Measurements from ENCODE around the gene ADAMTS4. TPM values are rescaled to one million over a fixed set of nuclear protein-coding genes. Genes with fewer than 3 reads are reported as not detected.

Gene ADAMTS4, protein sequence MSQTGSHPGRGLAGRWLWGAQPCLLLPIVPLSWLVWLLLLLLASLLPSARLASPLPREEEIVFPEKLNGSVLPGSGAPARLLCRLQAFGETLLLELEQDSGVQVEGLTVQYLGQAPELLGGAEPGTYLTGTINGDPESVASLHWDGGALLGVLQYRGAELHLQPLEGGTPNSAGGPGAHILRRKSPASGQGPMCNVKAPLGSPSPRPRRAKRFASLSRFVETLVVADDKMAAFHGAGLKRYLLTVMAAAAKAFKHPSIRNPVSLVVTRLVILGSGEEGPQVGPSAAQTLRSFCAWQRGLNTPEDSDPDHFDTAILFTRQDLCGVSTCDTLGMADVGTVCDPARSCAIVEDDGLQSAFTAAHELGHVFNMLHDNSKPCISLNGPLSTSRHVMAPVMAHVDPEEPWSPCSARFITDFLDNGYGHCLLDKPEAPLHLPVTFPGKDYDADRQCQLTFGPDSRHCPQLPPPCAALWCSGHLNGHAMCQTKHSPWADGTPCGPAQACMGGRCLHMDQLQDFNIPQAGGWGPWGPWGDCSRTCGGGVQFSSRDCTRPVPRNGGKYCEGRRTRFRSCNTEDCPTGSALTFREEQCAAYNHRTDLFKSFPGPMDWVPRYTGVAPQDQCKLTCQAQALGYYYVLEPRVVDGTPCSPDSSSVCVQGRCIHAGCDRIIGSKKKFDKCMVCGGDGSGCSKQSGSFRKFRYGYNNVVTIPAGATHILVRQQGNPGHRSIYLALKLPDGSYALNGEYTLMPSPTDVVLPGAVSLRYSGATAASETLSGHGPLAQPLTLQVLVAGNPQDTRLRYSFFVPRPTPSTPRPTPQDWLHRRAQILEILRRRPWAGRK
- total RNA-seq = 10.0 and 13.3 TPM in 2 replicates

GRCh38 chr1:161198897-161199431 is at the start of gene ADAMTS4:
Gene ADAMTS4 (minus strand): TSS chr1:161199054. CDS start chr1:161198627, 427 bp downstream.

DNA sequence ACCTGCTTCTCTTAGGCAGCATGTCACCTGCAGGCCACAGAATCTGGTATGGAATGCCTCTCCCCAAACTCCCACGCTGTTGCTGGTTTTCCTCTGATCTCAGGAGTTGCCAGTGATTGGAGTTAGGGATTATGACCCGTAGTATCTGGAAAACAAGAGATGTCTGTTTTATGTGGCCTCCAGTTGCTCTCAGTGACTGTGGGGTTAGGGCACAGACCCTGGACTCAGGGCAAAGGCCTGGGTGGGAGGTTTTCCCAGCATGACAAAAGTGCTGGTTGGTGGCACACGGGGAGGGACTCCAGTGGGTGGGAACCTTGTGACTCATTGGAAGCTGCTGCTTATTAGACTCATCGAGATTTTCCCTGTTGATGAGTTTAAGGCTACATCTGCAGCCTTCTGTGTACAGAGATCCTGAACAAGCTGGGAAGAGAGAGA is 39.2 kb upstream of the ADAMTS4 start, which contains the start of gene NR1I3:
TSS of gene NR1I3 (minus strand) at position 165 of the 435 bp plus-strand sequence. CDS start 1,638 bp downstream, outside the sequence.

GRCh38 chr1:161225534-161226319 is 26.9 kb upstream of the ADAMTS4 start, which contains the start of gene TOMM40L:
Gene TOMM40L (plus strand): TSS chr1:161226060. CDS start chr1:161226490, 430 bp downstream.

GRCh38 chr1:161215076-161215475 is 16.2 kb upstream of the ADAMTS4 start, which contains the start of gene FCER1G:
Gene FCER1G (plus strand): TSS chr1:161215295. CDS start chr1:161215322, 27 bp downstream.

GRCh38 chr1:161201836-161202712 is 3.2 kb upstream of the ADAMTS4 start, which contains the start of gene NDUFS2:
Gene NDUFS2 (plus strand): TSS chr1:161202367. CDS start chr1:161202386, 19 bp downstream.

GRCh38 chr1:161177112-161177935 is 21.5 kb downstream of the ADAMTS4 start, which contains the start of gene B4GALT3:
Gene B4GALT3 (minus strand): TSS chr1:161177507. CDS start chr1:161176060, 1,447 bp downstream.

DNA sequence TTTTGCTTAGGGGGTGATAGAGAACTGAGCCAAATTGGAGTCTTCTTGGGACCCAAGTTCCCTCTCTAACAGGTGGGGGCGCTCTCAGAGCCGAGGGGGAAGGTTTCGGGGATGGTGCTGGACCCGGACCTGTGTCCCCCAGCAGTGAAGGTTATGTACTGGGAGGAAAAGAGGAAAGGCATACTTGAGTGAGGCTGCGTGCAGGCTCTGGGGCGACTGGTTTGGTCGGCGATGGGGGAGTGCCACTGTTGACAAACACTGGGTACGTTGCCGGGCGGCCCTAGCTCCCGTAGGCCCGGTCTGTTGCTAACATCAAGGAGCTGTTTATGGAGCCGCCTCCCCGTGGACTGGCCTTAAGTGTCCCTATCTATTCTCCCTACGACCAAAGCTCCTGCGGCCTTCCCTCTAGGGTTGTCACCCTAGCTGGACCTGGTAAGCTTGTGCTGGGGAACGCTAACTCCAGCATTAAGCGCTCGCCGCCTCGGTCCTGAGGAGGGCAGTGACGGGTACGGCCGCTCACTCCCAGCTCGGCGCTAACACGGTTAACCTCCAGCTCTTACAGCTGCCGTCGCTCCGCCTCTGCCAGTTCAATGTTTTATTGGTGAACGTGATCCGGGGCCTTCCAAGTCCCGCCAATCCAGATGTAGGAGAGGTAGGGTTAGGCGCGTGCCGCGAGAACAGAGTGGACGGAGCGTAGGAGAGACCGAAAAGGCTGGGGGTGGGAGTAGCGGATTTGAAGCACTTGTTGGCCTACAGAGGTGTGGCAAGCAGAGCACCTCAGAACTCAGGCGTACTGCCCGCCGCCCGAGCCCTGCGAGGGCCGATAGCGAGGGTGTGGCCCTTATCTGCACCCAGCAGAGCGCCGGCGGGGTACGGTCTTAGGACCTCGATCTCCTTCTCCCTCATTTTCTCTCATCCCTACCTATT is 32.8 kb downstream of the ADAMTS4 start, which contains the start of gene PPOX:
TSS of gene PPOX (plus strand) at position 685 of the 927 bp plus-strand sequence. CDS start 422 bp downstream, outside the sequence.

DNA sequence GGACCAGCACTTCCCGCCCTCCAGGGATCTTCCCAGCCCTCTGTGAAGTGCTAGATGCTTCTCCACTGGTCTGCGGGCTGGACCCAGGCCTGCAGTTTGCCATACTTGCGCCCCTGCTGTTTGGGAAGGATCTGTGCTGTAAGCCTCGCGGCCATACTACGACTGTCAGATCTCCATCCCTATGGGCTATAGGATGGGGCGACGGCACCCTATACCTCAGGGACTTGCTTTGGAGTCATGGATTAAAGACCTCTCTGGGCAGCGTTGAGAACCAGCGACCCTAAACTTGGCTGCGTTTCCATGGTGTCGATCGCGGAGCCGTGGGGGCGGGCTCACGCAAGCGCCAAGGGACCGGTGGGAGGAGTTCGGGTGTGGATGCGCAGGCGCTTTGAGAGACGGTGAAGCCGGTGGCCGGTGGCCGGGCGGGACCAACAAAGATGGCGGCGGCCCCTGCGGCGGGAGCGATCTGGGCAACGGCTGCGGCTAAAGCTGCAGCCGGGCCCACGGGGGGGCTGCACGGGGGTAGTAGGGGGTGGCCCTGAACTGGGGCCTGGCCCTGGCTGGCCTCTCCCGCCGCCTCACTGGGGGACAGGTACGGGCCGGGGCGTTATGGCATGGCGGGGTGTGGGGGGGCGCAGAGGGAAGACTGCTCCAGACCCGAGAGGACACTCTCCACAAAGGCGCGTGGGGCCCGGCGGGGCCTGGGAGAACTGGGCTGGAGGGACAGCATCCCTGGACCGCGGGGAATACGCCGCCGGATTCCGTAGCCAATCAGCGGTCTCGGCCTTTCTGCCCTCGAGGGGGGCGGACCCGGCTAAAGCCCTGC is 39.6 kb downstream of the ADAMTS4 start, which contains the start of gene USP21:
TSS of gene USP21 (plus strand) at position 414 of the 826 bp plus-strand sequence. CDS start 1,141 bp downstream, outside the sequence.

GRCh38 chr1:161153682-161154337 is 45.0 kb downstream of the ADAMTS4 start, which contains the start of gene UFC1:
Gene UFC1 (plus strand): TSS chr1:161153978. CDS start chr1:161153998, 20 bp downstream.

Other genes with a start within 250 kb of the ADAMTS4 start
- gene ITLN2, start 244.2 kb downstream of the ADAMTS4 start, total RNA-seq = 0.09 TPM in 1 of 2 replicates, not detected in the other
- 111 and 184 TPM in 2 replicates for gene F11R, start 177.9 kb downstream of the ADAMTS4 start, total RNA-seq
- gene TSTD1, start 160.1 kb downstream of the ADAMTS4 start, total RNA-seq = 9.1 and 15.4 TPM in 2 replicates
- gene USF1, start 153.1 kb downstream of the ADAMTS4 start, total RNA-seq = 85.4 and 91.7 TPM in 2 replicates
- gene ARHGAP30, start 129.2 kb downstream of the ADAMTS4 start, total RNA-seq = not detected in 2 replicates
- gene NECTIN4, start 109.5 kb downstream of the ADAMTS4 start, total RNA-seq = under 0.01 and 0.34 TPM in 2 replicates
- gene KLHDC9, start 100.7 kb downstream of the ADAMTS4 start, total RNA-seq = 0.95 and 1.6 TPM in 2 replicates
- gene PFDN2, start 81.0 kb downstream of the ADAMTS4 start, total RNA-seq = 38.9 and 39.4 TPM in 2 replicates
- gene NIT1, start 80.9 kb downstream of the ADAMTS4 start, total RNA-seq = 9.1 and 12.4 TPM in 2 replicates
- 43.3 and 50.0 TPM in 2 replicates for gene DEDD, start 66.4 kb downstream of the ADAMTS4 start, total RNA-seq
- gene UFC1, start 45.1 kb downstream of the ADAMTS4 start, total RNA-seq = 154 and 165 TPM in 2 replicates
- gene USP21, start 39.6 kb downstream of the ADAMTS4 start, total RNA-seq = 3.7 and 4.0 TPM in 2 replicates
- gene PPOX, start 32.6 kb downstream of the ADAMTS4 start, total RNA-seq = 11.9 and 15.5 TPM in 2 replicates
- 15.6 and 20.3 TPM in 2 replicates for gene B4GALT3, start 21.5 kb downstream of the ADAMTS4 start, total RNA-seq
- gene NDUFS2, start 3.3 kb upstream of the ADAMTS4 start, total RNA-seq = 161 and 182 TPM in 2 replicates
- 0.17 TPM in 1 of 2 replicates, not detected in the other for gene FCER1G, start 16.2 kb upstream of the ADAMTS4 start, total RNA-seq
- not detected in 2 replicates for gene APOA2, start 24.6 kb upstream of the ADAMTS4 start, total RNA-seq
- 10.2 and 10.9 TPM in 2 replicates for gene TOMM40L, start 27.0 kb upstream of the ADAMTS4 start, total RNA-seq
- gene NR1I3, start 39.1 kb upstream of the ADAMTS4 start, total RNA-seq = not detected in 2 replicates
- not detected in 2 replicates for gene PCP4L1, start 59.7 kb upstream of the ADAMTS4 start, total RNA-seq
- gene MPZ, start 110.9 kb upstream of the ADAMTS4 start, total RNA-seq = 1.3 and 1.7 TPM in 2 replicates
- gene SDHC, start 115.3 kb upstream of the ADAMTS4 start, total RNA-seq = 20.2 and 28.7 TPM in 2 replicates
- gene CFAP126, start 168.8 kb upstream of the ADAMTS4 start, total RNA-seq = not detected in 2 replicates